NCI-H510A (cell line): ENCODE data around the gene KANSL1.
"Not testable (repeated sequence)": the region's sequence is repeated elsewhere in the genome, so short reads cannot be mapped to it uniquely, and the experiment has no call there.

Experiments
- DNase-seq: peaks from one replicate; lab custom pipeline; 2025; lab: John Stamatoyannopoulos, UW

KANSL1 gene

DNA sequence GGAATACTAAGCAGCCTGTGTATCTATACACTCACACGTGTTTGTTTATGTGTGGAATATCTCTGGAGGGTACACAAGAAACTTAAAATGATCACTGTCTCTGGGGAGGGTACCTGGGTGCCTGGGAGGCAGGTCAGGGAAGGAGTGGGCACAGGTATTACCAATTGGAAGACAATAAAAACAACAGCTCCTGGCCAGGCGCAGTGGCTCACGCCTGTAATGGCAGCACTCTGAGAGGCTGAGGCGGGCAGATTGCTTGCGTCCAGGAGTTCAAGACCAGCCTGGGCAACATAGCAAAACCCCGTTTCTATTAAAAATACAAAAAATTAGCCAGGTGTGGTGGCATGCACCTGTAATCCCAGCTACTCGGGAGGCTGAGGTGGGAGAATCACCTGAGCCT lies 169.9 kb downstream of the KANSL1 start:
- DNase-seq: not testable (repeated sequence)

- DNase-seq: no peak
These were observed 172.2 kb downstream of the KANSL1 start for GRCh38 chr17:46020998-46021397.

DNA sequence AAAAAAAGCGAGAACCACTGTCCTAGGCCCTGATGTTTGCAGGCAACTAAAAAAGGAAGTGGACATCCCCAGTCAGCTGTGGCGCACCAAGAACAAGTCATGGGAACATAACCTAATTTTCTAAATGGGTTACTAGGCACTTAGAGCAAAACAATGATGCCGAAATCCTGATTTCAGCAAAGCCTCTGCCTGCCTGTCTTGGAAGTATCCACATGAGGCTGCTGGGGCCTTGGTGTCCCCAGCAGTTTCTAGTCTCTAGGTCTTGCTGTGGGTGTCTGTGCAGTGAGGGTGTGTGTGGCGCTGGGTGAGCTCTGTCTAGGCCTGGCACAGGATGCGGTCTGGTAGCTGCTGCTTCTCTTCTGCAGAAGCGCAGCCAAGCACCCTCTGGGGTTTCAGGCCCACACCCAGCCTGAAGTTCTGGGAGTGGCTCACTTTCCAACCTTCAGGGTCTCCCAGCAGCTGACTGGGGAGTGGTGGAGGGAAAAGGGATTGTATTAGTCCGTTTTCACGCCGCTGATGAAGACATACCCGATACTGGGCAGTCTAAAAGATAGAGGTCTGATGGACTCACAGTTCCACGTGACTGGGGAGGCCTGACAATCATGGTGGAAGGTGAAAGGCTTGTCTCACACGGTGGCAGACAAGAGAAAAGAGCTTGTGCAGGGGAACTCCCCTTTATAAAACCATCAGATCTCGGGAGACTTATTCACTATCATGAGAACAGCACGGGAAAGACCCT lies 173.0 kb downstream of the KANSL1 start:
- DNase-seq: no peak

DNA sequence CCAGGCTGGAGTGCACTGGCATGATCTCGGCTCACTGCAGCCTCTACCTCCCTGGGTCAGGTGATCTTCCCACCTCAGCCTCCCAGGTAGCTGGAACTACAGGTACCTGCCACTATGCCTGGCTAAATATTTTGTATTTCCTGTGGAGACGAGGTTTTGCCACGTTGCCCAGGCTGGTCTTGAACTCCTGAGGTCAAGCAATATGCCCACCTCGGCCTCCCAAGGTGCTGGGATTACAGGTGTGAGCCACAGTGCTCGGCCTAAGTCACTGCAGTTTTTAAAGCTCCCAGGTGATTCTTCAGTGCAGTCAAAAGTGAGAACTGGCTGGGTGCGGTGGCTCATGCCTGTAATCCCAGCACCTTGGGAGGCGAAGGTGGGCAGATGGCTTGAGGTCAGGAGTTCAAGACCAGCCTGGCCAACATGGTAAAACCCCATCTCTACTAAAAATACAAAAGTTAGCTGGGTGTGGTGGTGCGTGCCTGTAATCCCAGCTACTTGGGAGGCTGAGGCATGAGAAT lies 173.8 kb downstream of the KANSL1 start:
- DNase-seq: not testable (repeated sequence)

- no peak for DNase-seq
These were observed 179.6 kb downstream of the KANSL1 start for GRCh38 chr17:46013502-46014165.

GRCh38 chr17:46013127-46013501 lies 180.1 kb downstream of the KANSL1 start:
- no peak for DNase-seq

GRCh38 chr17:46012506-46013079 lies 180.6 kb downstream of the KANSL1 start:
- no peak for DNase-seq

DNA sequence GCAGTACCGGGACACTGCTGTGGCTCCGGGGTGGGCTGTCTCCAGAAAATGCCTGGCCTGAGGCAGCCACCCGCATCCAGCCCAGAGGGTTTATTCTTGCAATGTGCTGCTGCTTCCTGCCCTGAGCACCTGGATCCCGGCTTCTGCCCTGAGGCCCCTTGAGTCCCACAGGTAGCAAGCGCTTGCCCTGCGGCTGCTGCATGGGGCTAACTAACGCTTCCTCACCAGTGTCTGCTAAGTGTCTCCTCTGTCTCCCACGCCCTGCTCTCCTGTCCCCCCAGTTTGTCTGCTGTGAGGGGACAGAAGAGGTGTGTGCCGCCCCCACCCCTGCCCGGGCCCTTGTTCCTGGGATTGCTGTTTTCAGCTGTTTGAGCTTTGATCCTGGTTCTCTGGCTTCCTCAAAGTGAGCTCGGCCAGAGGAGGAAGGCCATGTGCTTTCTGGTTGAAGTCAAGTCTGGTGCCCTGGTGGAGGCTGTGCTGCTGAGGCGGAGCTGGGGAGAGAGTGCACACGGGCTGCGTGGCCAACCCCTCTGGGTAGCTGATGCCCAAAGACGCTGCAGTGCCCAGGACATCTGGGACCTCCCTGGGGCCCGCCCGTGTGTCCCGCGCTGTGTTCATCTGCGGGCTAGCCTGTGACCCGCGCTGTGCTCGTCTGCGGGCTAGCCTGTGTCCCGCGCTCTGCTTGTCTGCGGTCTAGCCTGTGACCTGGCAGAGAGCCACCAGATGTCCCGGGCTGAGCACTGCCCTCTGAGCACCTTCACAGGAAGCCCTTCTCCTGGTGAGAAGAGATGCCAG lies 181.3 kb downstream of the KANSL1 start:
- DNase-seq: no peak

DNA sequence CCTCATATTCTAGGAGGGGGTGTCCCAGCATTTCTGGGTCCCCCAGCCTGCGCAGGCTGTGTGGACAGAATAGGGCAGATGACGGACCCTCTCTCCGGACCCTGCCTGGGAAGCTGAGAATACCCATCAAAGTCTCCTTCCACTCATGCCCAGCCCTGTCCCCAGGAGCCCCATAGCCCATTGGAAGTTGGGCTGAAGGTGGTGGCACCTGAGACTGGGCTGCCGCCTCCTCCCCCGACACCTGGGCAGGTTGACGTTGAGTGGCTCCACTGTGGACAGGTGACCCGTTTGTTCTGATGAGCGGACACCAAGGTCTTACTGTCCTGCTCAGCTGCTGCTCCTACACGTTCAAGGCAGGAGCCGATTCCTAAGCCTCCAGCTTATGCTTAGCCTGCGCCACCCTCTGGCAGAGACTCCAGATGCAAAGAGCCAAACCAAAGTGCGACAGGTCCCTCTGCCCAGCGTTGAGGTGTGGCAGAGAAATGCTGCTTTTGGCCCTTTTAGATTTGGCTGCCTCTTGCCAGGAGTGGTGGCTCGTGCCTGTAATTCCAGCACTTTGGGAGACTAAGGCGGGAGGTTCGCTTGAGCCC lies 182.5 kb downstream of the KANSL1 start:
- no peak for DNase-seq

DNA sequence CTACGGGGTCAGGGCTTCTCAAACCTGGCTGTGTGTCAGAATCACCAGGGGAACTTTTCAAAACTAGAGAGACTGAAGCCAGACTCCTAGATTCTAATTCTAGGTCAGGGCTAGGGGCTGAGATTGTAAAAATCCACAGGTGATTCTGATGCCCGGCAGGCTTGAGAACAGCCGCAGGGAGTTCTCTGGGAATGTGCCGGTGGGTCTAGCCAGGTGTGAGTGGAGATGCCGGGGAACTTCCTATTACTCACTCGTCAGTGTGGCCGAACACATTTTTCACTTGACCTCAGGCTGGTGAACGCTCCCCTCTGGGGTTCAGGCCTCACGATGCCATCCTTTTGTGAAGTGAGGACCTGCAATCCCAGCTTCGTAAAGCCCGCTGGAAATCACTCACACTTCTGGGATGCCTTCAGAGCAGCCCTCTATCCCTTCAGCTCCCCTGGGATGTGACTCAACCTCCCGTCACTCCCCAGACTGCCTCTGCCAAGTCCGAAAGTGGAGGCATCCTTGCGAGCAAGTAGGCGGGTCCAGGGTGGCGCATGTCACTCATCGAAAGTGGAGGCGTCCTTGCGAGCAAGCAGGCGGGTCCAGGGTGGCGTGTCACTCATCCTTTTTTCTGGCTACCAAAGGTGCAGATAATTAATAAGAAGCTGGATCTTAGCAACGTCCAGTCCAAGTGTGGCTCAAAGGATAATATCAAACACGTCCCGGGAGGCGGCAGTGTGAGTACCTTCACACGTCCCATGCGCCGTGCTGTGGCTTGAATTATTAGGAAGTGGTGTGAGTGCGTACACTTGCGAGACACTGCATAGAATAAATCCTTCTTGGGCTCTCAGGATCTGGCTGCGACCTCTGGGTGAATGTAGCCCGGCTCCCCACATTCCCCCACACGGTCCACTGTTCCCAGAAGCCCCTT lies 183.3 kb downstream of the KANSL1 start:
- no peak for DNase-seq

- no peak for DNase-seq
These were observed 184.6 kb downstream of the KANSL1 start for GRCh38 chr17:46008591-46008990.

GRCh38 chr17:46007461-46007965 lies 185.7 kb downstream of the KANSL1 start:
- no peak for DNase-seq

GRCh38 chr17:46006082-46006481 lies 187.1 kb downstream of the KANSL1 start:
- not testable (repeated sequence) for DNase-seq

- no peak for DNase-seq
These were observed 189.1 kb downstream of the KANSL1 start for GRCh38 chr17:46003907-46004748.

- DNase-seq: no peak
These were observed 190.3 kb downstream of the KANSL1 start for GRCh38 chr17:46002973-46003316.

- peak; percentile 36 for DNase-seq
These were observed 190.8 kb downstream of the KANSL1 start for GRCh38 chr17:46002311-46002972.

DNA sequence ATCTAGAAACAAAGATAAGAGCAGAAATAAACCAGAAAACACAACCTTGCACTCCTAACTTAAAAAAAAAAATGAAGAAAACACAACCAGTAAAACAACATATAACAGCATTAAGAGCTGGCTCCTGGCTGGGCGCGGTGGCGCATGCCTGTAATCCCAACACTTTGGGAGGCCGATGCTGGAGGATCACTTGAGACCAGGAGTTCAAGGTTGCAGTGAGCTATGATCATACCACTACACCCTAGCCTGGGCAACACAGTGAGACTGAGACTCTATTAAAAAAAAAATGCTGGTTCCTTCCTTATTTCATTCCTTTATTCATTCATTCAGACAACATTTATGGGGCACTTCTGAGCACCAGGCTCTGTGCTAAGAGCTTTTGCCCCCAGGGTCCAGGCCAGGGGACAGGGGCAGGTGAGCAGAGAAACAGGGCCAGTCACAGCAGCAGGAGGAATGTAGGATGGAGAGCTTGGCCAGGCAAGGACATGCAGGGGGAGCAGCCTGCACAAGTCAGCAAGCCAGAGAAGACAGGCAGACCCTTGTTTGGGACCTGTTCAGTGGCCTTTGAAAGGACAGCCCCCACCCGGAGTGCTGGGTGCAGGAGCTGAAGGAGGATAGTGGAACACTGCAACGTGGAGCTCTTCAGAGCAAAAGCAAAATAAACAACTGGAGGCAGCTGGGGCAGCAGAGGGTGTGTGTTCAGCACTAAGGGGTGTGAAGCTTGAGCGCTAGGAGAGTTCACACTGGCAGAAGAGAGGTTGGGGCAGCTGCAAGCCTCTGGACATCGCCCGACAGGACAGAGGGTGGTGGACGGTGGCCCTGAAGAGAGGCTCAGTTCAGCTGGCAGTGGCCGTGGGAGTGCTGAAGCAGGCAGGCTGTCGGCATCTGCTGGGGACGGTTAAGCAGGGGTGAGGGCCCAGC lies 191.6 kb downstream of the KANSL1 start:
- no peak for DNase-seq

DNA sequence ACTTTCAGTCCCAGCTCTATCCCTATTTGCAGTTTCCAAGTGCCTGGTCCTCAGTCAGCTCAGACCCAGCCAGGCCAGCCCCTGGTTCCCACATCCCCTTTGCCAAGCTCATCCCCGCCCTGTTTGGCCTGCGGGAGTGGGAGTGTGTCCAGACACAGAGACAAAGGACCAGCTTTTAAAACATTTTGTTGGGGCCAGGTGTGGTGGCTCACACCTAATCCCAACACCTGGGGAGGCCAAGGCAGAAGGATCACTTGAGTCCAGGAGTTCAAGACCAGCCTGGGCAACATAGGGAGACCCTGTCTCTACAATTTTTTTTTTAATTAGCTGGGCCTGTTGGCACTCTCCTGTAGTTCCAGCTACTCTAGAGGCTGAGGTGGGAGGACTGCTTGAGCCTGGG lies 192.5 kb downstream of the KANSL1 start:
- no peak for DNase-seq
